ENCODE data around the gene CCR5.

CCR5 gene

GRCh38 chr3:46397111-46397510 lies 26.4 kb downstream of the CCR5 start:
- no peaks in the 10 kb centered on the region for H3K36me3 ChIP-seq (replicated peaks in 1 of 2; ENCODE audit: control insufficient read depth in 2 of 2, insufficient read depth in 2 of 2, low read length in 2 of 2)
- no CpG with 5 or more reads among the region's 7 CpGs for WGBS, 2 donors (ENCODE audit: extremely low coverage in 2 of 2, insufficient read length in 2 of 2, insufficient replicate concordance in 1 of 2)
- no peak overlapping the region for H3K18ac ChIP-seq (ENCODE audit: low read length)
- no peak for DNase-seq (ENCODE audit: low spot score)
- no peak overlapping the region for H2AK5ac ChIP-seq (ENCODE audit: low read depth, low read length)
- no peak overlapping the region for H2BK120ac ChIP-seq (ENCODE audit: low read depth, low read length)
- H3K23ac ChIP-seq (ENCODE audit: low read depth, low read length, poor library complexity), result no peak overlapping the region
- no peak overlapping the region for H2BK15ac ChIP-seq (ENCODE audit: low read length)
- no peaks in the 10 kb centered on the region for H3K27me3 ChIP-seq (ENCODE audit: control insufficient read depth in 3 of 3, insufficient read depth in 3 of 3, low read depth in 1 of 3, low read length in 3 of 3)
- H3K27ac ChIP-seq (replicated peaks; ENCODE audit: low read length), result no peak overlapping the region
- no peaks in the 10 kb centered on the region for H3K79me1 ChIP-seq (ENCODE audit: low read depth, low read length)
- H3K4ac ChIP-seq (ENCODE audit: low read length), result no peak overlapping the region
- no peak overlapping the region for H3K9ac ChIP-seq (ENCODE audit: low read depth, low read length, poor library complexity)
- no peak overlapping the region for H3K14ac ChIP-seq (ENCODE audit: low read length)
- H3K4me3 ChIP-seq (ENCODE audit: low read length in 2 of 2), result no peak overlapping the region
- H4K91ac ChIP-seq (ENCODE audit: low read depth, low read length, poor library complexity), result no peak overlapping the region
- H4K8ac ChIP-seq (ENCODE audit: low read depth, low read length), result no peak overlapping the region
- no peak overlapping the region for H2AFZ ChIP-seq (ENCODE audit: low read length)
- H2BK5ac ChIP-seq (ENCODE audit: low read length), result no peak overlapping the region
- H2BK12ac ChIP-seq (ENCODE audit: low read length), result no peak overlapping the region
- H3K9me3 ChIP-seq (replicated peaks in 1 of 2; ENCODE audit: control insufficient read depth in 2 of 2, insufficient read depth in 1 of 2, low read depth in 1 of 2, low read length in 2 of 2), result no peaks in the 10 kb centered on the region
- H3K4me1 ChIP-seq (ENCODE audit: control insufficient read depth in 2 of 2, insufficient read depth in 1 of 2, low read depth in 1 of 2, low read length in 2 of 2), result no peaks in the 10 kb centered on the region
- no peak overlapping the region for H3K4me2 ChIP-seq (ENCODE audit: insufficient read depth, low read length, poor library complexity, severe bottlenecking)

DNA sequence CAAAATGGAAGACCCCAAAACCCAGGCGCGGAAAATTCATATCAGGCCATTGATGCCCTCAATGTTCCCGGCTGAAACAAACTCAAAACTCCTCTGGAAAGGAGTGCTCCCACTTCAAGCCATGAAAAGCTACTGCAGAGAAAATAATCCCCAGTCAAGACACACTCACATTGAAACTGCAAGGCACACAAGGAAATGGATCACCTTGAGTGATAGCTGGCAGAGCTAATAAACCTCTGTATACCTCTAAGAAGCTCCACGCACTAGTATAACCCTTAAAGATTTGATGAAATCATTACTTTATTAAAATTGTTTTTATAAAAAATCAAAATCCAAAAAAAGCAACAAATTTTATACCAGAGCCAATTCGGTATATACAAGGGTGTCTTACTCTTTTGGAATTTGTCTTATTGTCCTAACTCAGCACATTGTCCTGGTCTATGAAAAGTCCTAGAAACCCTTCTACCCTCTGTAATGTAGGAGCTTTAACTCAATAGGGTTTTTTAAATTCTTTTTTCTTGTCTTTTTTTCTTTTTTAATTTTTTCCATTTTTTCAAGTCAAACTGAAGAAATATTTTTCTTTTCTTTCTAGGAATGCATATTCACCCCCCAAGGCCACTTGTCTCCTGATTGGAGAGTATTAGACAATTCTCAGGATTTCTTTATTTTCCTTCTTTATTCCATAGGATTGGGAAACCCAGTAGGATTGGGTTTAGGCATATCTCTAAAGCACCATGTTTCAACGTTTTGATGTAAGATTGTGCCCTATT lies 27.6 kb downstream of the CCR5 start:
- Histone ChIP-seq H3K27me3 (ENCODE audit: control insufficient read depth in 3 of 3, insufficient read depth in 3 of 3, low read depth in 1 of 3, low read length in 3 of 3) (no peaks in the 10 kb centered on the region), H2AK5ac (ENCODE audit: low read depth, low read length) (no peak overlapping the region), H4K91ac (ENCODE audit: low read depth, low read length, poor library complexity) (no peak overlapping the region), H2BK15ac (ENCODE audit: low read length) (no peak overlapping the region), H4K8ac (ENCODE audit: low read depth, low read length) (no peak overlapping the region), H3K79me1 (ENCODE audit: low read depth, low read length) (no peaks in the 10 kb centered on the region), H3K23ac (ENCODE audit: low read depth, low read length, poor library complexity) (no peak overlapping the region), H3K9me3 (replicated peaks in 1 of 2; ENCODE audit: control insufficient read depth in 2 of 2, insufficient read depth in 1 of 2, low read depth in 1 of 2, low read length in 2 of 2) (no peaks in the 10 kb centered on the region), H3K14ac (ENCODE audit: low read length) (no peak overlapping the region), H3K9ac (ENCODE audit: low read depth, low read length, poor library complexity) (no peak overlapping the region), H3K4me2 (ENCODE audit: insufficient read depth, low read length, poor library complexity, severe bottlenecking) (no peak overlapping the region), H3K36me3 (replicated peaks in 1 of 2; ENCODE audit: control insufficient read depth in 2 of 2, insufficient read depth in 2 of 2, low read length in 2 of 2) (no peaks in the 10 kb centered on the region), H3K18ac (ENCODE audit: low read length) (no peak overlapping the region), H3K27ac (replicated peaks; ENCODE audit: low read length) (no peak overlapping the region), H2BK120ac (ENCODE audit: low read depth, low read length) (no peak overlapping the region), H2AFZ (ENCODE audit: low read length) (no peak overlapping the region), H3K4me1 (ENCODE audit: control insufficient read depth in 2 of 2, insufficient read depth in 1 of 2, low read depth in 1 of 2, low read length in 2 of 2) (no peaks in the 10 kb centered on the region), H3K4ac (ENCODE audit: low read length) (no peak overlapping the region), H3K4me3 (ENCODE audit: low read length in 2 of 2) (no peak overlapping the region), H2BK5ac (ENCODE audit: low read length) (no peak overlapping the region), H2BK12ac (ENCODE audit: low read length) (no peak overlapping the region)
- no CpG with 5 or more reads among the region's 6 CpGs for whole genome bisulfite sequencing, 2 donors (ENCODE audit: extremely low coverage in 2 of 2, insufficient read length in 2 of 2, insufficient replicate concordance in 1 of 2)
- no peak for DNase-seq (ENCODE audit: low spot score)

GRCh38 chr3:46399098-46399497 lies 28.4 kb downstream of the CCR5 start:
- Histone ChIP-seq H3K23ac (ENCODE audit: low read depth, low read length, poor library complexity) (no peak overlapping the region), H3K36me3 (replicated peaks in 1 of 2; ENCODE audit: control insufficient read depth in 2 of 2, insufficient read depth in 2 of 2, low read length in 2 of 2) (no peaks in the 10 kb centered on the region), H3K4me2 (ENCODE audit: insufficient read depth, low read length, poor library complexity, severe bottlenecking) (no peak overlapping the region), H2BK120ac (ENCODE audit: low read depth, low read length) (no peak overlapping the region), H3K18ac (ENCODE audit: low read length) (no peak overlapping the region), H3K27me3 (ENCODE audit: control insufficient read depth in 3 of 3, insufficient read depth in 3 of 3, low read depth in 1 of 3, low read length in 3 of 3) (no peaks in the 10 kb centered on the region), H4K8ac (ENCODE audit: low read depth, low read length) (no peak overlapping the region), H2BK12ac (ENCODE audit: low read length) (no peak overlapping the region), H3K14ac (ENCODE audit: low read length) (no peak overlapping the region), H4K91ac (ENCODE audit: low read depth, low read length, poor library complexity) (no peak overlapping the region), H3K9me3 (replicated peaks in 1 of 2; ENCODE audit: control insufficient read depth in 2 of 2, insufficient read depth in 1 of 2, low read depth in 1 of 2, low read length in 2 of 2) (no peaks in the 10 kb centered on the region), H2AFZ (ENCODE audit: low read length) (no peak overlapping the region), H3K4ac (ENCODE audit: low read length) (no peak overlapping the region), H2AK5ac (ENCODE audit: low read depth, low read length) (no peak overlapping the region), H2BK5ac (ENCODE audit: low read length) (no peak overlapping the region), H3K4me3 (ENCODE audit: low read length in 2 of 2) (no peak overlapping the region), H2BK15ac (ENCODE audit: low read length) (no peak overlapping the region), H3K27ac (replicated peaks; ENCODE audit: low read length) (no peak overlapping the region), H3K4me1 (ENCODE audit: control insufficient read depth in 2 of 2, insufficient read depth in 1 of 2, low read depth in 1 of 2, low read length in 2 of 2) (no peaks in the 10 kb centered on the region), H3K79me1 (ENCODE audit: low read depth, low read length) (no peaks in the 10 kb centered on the region), H3K9ac (ENCODE audit: low read depth, low read length, poor library complexity) (no peak overlapping the region)
- no peak for DNase-seq (ENCODE audit: low spot score)
- no CpG with 5 or more reads among the region's 2 CpGs for WGBS, 2 donors (ENCODE audit: extremely low coverage in 2 of 2, insufficient read length in 2 of 2, insufficient replicate concordance in 1 of 2)

- H2AK5ac ChIP-seq (ENCODE audit: low read depth, low read length), result no peak overlapping the region
- H2BK5ac ChIP-seq (ENCODE audit: low read length), result no peak overlapping the region
- no peaks in the 10 kb centered on the region for H3K9me3 ChIP-seq (replicated peaks in 1 of 2; ENCODE audit: control insufficient read depth in 2 of 2, insufficient read depth in 1 of 2, low read depth in 1 of 2, low read length in 2 of 2)
- no peaks in the 10 kb centered on the region for H3K4me1 ChIP-seq (ENCODE audit: control insufficient read depth in 2 of 2, insufficient read depth in 1 of 2, low read depth in 1 of 2, low read length in 2 of 2)
- no peak overlapping the region for H3K4me2 ChIP-seq (ENCODE audit: insufficient read depth, low read length, poor library complexity, severe bottlenecking)
- H3K27me3 ChIP-seq (ENCODE audit: control insufficient read depth in 3 of 3, insufficient read depth in 3 of 3, low read depth in 1 of 3, low read length in 3 of 3), result no peaks in the 10 kb centered on the region
- H3K79me1 ChIP-seq (ENCODE audit: low read depth, low read length), result no peaks in the 10 kb centered on the region
- H3K27ac ChIP-seq (replicated peaks; ENCODE audit: low read length), result no peak overlapping the region
- H3K14ac ChIP-seq (ENCODE audit: low read length), result no peak overlapping the region
- no peak overlapping the region for H3K23ac ChIP-seq (ENCODE audit: low read depth, low read length, poor library complexity)
- WGBS, 2 donors (ENCODE audit: extremely low coverage in 2 of 2, insufficient read length in 2 of 2, insufficient replicate concordance in 1 of 2), result 100% methylated on average over 1 of the region's 2 CpGs; no CpG with 5 or more reads in 1 of the 2 donors
- no peak for DNase-seq (ENCODE audit: low spot score)
- no peak overlapping the region for H2BK12ac ChIP-seq (ENCODE audit: low read length)
- no peak overlapping the region for H2BK15ac ChIP-seq (ENCODE audit: low read length)
- no peak overlapping the region for H4K8ac ChIP-seq (ENCODE audit: low read depth, low read length)
- no peaks in the 10 kb centered on the region for H3K36me3 ChIP-seq (replicated peaks in 1 of 2; ENCODE audit: control insufficient read depth in 2 of 2, insufficient read depth in 2 of 2, low read length in 2 of 2)
- no peak overlapping the region for H4K91ac ChIP-seq (ENCODE audit: low read depth, low read length, poor library complexity)
- H3K4ac ChIP-seq (ENCODE audit: low read length), result no peak overlapping the region
- H3K4me3 ChIP-seq (ENCODE audit: low read length in 2 of 2), result no peak overlapping the region
- no peak overlapping the region for H2AFZ ChIP-seq (ENCODE audit: low read length)
- no peak overlapping the region for H2BK120ac ChIP-seq (ENCODE audit: low read depth, low read length)
- no peak overlapping the region for H3K18ac ChIP-seq (ENCODE audit: low read length)
- H3K9ac ChIP-seq (ENCODE audit: low read depth, low read length, poor library complexity), result no peak overlapping the region
These were observed 28.8 kb downstream of the CCR5 start for GRCh38 chr3:46399557-46399956.

All from neuronal stem cell (in vitro differentiated cells).